GM21825 (cell line): Measurements from ENCODE around the gene MAMSTR.
"Not testable (repeated sequence)": the region's sequence is repeated elsewhere in the genome, so short reads cannot be mapped to it uniquely, and the experiment has no call there.

Experiments
- ATAC-seq: cut with Tn5 transposase; IDR thresholded peaks from one replicate; pipeline ENCODE4 v1.9.1; 2021; ENCODE audit warnings: mild to moderate bottlenecking, moderate library complexity; ENCODE audit not compliant: unreplicated experiment

The MAMSTR gene

GRCh38 chr19:48693629-48694028, 25.9 kb downstream of the MAMSTR start:
- ATAC-seq, result not testable (repeated sequence)

- no peak for ATAC-seq
Observed at GRCh38 chr19:48689449-48689848, 30.1 kb downstream of the MAMSTR start.

- no peak for ATAC-seq
Observed at GRCh38 chr19:48687776-48688175, 31.7 kb downstream of the MAMSTR start.

GRCh38 chr19:48686637-48687036, 32.9 kb downstream of the MAMSTR start:
- ATAC-seq, result not testable (repeated sequence)

GRCh38 chr19:48686088-48686487, 33.4 kb downstream of the MAMSTR start:
- no peak for ATAC-seq

GRCh38 chr19:48685583-48685982, 33.9 kb downstream of the MAMSTR start:
- no peak for ATAC-seq

- no peak for ATAC-seq
Observed at GRCh38 chr19:48683349-48683748, 36.2 kb downstream of the MAMSTR start.

GRCh38 chr19:48681127-48681470, 38.4 kb downstream of the MAMSTR start:
- no peak for ATAC-seq

GRCh38 chr19:48680436-48681126, 38.9 kb downstream of the MAMSTR start:
- ATAC-seq, result no peak

- ATAC-seq, result not testable (repeated sequence)
Observed at GRCh38 chr19:48680006-48680405, 39.5 kb downstream of the MAMSTR start.

- ATAC-seq, result no peak
Observed at GRCh38 chr19:48678201-48678600, 41.3 kb downstream of the MAMSTR start.

- ATAC-seq, result no peak
Observed at GRCh38 chr19:48676887-48677286, 42.6 kb downstream of the MAMSTR start.

- no peak for ATAC-seq
Observed at GRCh38 chr19:48676487-48676886, 43.0 kb downstream of the MAMSTR start.

- no peak for ATAC-seq
Observed at GRCh38 chr19:48674921-48675824, 44.4 kb downstream of the MAMSTR start.

- no peak for ATAC-seq
Observed at GRCh38 chr19:48674216-48674809, 45.2 kb downstream of the MAMSTR start.

- no peak for ATAC-seq
Observed at GRCh38 chr19:48673436-48674100, 46.0 kb downstream of the MAMSTR start.

GRCh38 chr19:48672994-48673393, 46.5 kb downstream of the MAMSTR start, which contains the start of gene NTN5:
Gene NTN5, minus strand, starts transcription at chr19:48673017. Its CDS starts 2,031 bp downstream, at chr19:48670986.
- no peak for ATAC-seq

GRCh38 chr19:48671446-48671995, 48.0 kb downstream of the MAMSTR start:
- no peak for ATAC-seq

GRCh38 chr19:48670699-48671445, 48.7 kb downstream of the MAMSTR start:
- ATAC-seq, result no peak
